OCI-LY1 (cell line): ENCODE data around the gene ATP13A4.

Experiments
- EZH2 ChIP-seq: fragments of 200-600 bp; sonication (generic), shearing (Covaris generic); IDR thresholded peaks from 2 replicates; pipeline ENCODE4 v1.8.0; 2017; ENCODE audit warnings: borderline replicate concordance, mixed run types, mild to moderate bottlenecking, antibody characterized with exemption, low read length, moderate library complexity, mixed read lengths
- TF ChIP-seq, protein P1 (sequence below): fragments of 200-600 bp; sonication (generic), shearing (Covaris generic); IDR thresholded peaks from 2 replicates; pipeline ENCODE4 v1.5.1; 2017; ENCODE audit warnings: mild to moderate bottlenecking, antibody characterized with exemption, low read length, moderate library complexity, mixed read lengths

DNA sequence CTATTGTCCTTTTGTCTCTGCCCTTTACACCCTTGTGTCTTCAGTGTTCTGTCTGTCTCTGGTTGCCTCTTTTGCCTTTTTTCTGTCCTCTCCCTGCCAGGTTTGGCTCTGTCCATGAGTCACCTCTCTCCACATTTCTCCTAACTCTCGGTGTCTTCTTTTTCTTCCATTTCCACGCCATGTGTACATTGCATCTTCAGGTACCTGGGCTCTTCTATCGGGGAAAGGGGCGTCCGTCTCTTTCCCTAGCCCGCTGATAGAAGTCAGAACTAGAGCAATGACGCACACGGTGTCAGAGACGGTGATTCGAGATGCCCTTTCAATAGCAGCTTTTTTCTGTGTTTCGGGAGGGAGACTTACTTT lies 39.0 kb upstream of the ATP13A4 start:
- TF ChIP-seq EZH2: no peak
- TF ChIP-seq, protein P1, sequence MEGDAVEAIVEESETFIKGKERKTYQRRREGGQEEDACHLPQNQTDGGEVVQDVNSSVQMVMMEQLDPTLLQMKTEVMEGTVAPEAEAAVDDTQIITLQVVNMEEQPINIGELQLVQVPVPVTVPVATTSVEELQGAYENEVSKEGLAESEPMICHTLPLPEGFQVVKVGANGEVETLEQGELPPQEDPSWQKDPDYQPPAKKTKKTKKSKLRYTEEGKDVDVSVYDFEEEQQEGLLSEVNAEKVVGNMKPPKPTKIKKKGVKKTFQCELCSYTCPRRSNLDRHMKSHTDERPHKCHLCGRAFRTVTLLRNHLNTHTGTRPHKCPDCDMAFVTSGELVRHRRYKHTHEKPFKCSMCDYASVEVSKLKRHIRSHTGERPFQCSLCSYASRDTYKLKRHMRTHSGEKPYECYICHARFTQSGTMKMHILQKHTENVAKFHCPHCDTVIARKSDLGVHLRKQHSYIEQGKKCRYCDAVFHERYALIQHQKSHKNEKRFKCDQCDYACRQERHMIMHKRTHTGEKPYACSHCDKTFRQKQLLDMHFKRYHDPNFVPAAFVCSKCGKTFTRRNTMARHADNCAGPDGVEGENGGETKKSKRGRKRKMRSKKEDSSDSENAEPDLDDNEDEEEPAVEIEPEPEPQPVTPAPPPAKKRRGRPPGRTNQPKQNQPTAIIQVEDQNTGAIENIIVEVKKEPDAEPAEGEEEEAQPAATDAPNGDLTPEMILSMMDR: no peak
